ENCODE measurements around the gene PDZRN3. TPM values are rescaled to one million over a fixed set of nuclear protein-coding genes. Genes with fewer than 3 reads are reported as not detected.

The PDZRN3 gene
- total RNA-seq, 1 experiment from 2014 or later = 5.9 TPM

DNA sequence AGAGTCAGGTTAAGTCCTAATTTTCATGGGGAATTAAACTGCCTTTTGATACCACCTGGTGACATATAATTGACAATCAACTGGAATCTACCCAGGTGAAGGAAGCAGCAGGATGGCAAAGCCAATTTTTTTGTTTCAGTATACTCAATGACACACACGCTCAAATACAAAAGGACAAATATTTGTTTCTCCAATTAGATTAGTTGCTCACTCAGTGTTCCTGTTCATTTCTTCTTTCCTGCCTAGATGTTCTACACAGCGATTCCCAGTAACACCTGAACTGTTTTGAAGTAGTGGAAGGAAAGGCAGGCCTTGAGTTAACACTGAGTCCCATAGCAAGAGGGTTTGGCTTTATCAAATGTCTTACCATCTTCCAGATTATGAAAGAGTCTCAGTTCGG, 157.5 kb downstream of the PDZRN3 start:
- Histone ChIP-seq H3K23ac (ENCODE audit: insufficient read length, low read depth, low read length) (no peak overlapping the region), H3T11ph (ENCODE audit: low read length) (no peak overlapping the region), H2BK120ac (ENCODE audit: low read depth, low read length, poor library complexity, severe bottlenecking) (no peak overlapping the region), H3K27ac (ENCODE audit: insufficient read length, low read depth, low read length) (no peak overlapping the region), H4K5ac (ENCODE audit: insufficient read length, low read depth, low read length) (no peak overlapping the region), H3K79me1 (ENCODE audit: insufficient read depth, low read depth, low read length, poor library complexity, severe bottlenecking) (no peaks in the 10 kb centered on the region), H2BK20ac (ENCODE audit: low read depth, low read length, poor library complexity, severe bottlenecking) (no peak overlapping the region), H3K27me3 (ENCODE audit: insufficient read depth, low read length) (no peaks in the 10 kb centered on the region), H2BK5ac (ENCODE audit: insufficient read length, low read length) (no peak overlapping the region), H4K20me1 (ENCODE audit: control insufficient read depth, insufficient read depth, insufficient read length) (no peaks in the 10 kb centered on the region), H2BK12ac (ENCODE audit: insufficient read length, low read depth, low read length) (no peak overlapping the region), H3K14ac (ENCODE audit: insufficient read depth, low read length) (no peak overlapping the region), H4K91ac (ENCODE audit: insufficient read length, low read depth, low read length) (no peak overlapping the region), H2AFZ (ENCODE audit: low read length) (no peak overlapping the region), H3K9ac (ENCODE audit: extremely low read depth, insufficient read length, low read length) (no peak overlapping the region), H2AK5ac (ENCODE audit: insufficient read length, low read length) (no peak overlapping the region), H3K4me1 (ENCODE audit: insufficient read depth, low read length) (no peaks in the 10 kb centered on the region; the same call in 1 of the 2 replicates), H3K4me2 (ENCODE audit: insufficient read depth, insufficient read length, low read length) (no peak overlapping the region), H3K18ac (ENCODE audit: insufficient read length, low read depth, low read length) (no peak overlapping the region), H2BK15ac (ENCODE audit: low read depth, low read length) (no peak overlapping the region), H3K79me2 (ENCODE audit: insufficient read depth, low read length) (no peaks in the 10 kb centered on the region), H3K23me2 (ENCODE audit: insufficient read length, low read depth, low read length, poor library complexity, severe bottlenecking) (no peaks in the 10 kb centered on the region), H4K8ac (replicated peaks; ENCODE audit: insufficient read length, low read depth, low read length) (no peak overlapping the region), H3K4ac (ENCODE audit: low read depth, low read length) (no peak overlapping the region), H3K9me3 (ENCODE audit: control insufficient read depth, low read depth, low read length) (no peaks in the 10 kb centered on the region), H3K56ac (ENCODE audit: insufficient read length, low read depth, low read length) (no peak overlapping the region)
- no CpG with 5 or more reads among the region's 3 CpGs for WGBS (ENCODE audit: extremely low coverage, insufficient read length, low lambda C conversion rate)
- Mint-ChIP-seq H3K4me1 (peaks cover 13 to 14% of the 10 kb centered on the region in 2 experiments; a peak in 3 of 4 replicates), H3K36me3 (ENCODE audit: insufficient read depth in 1 of 3, low read depth in 3 of 3) (no peaks in the 10 kb centered on the region), H3K27me3 (ENCODE audit: low read depth) (no peaks in the 10 kb centered on the region), H3K9me3 (no peaks in the 10 kb centered on the region), H3K4me3 (no peak overlapping the region), H3K27ac (no peak overlapping the region)
- no peak for DNase-seq
- no peak for TF ChIP-seq CTCF (conservative IDR thresholded peaks at IDR 0.05)

Measured in H9 (cell line).